ENCODE measurements around the gene MED13L.

GRCh38 chr12:116116650-116117424 is 160.7 kb downstream of the MED13L start:
- TF ChIP-seq, protein P1, sequence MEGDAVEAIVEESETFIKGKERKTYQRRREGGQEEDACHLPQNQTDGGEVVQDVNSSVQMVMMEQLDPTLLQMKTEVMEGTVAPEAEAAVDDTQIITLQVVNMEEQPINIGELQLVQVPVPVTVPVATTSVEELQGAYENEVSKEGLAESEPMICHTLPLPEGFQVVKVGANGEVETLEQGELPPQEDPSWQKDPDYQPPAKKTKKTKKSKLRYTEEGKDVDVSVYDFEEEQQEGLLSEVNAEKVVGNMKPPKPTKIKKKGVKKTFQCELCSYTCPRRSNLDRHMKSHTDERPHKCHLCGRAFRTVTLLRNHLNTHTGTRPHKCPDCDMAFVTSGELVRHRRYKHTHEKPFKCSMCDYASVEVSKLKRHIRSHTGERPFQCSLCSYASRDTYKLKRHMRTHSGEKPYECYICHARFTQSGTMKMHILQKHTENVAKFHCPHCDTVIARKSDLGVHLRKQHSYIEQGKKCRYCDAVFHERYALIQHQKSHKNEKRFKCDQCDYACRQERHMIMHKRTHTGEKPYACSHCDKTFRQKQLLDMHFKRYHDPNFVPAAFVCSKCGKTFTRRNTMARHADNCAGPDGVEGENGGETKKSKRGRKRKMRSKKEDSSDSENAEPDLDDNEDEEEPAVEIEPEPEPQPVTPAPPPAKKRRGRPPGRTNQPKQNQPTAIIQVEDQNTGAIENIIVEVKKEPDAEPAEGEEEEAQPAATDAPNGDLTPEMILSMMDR (IDR thresholded peaks at IDR 0.05): no peak
- TF ChIP-seq POLR2A (IDR thresholded peaks at IDR 0.05) (no peak), POLR2AphosphoS5 (IDR thresholded peaks at IDR 0.05) (no peak)

Data from breast epithelium (tissue), 3 donors.